Motor neuron (in vitro differentiated cells): ENCODE measurements around the gene MYO15B. TPM values are rescaled to one million over a fixed set of nuclear protein-coding genes. Genes with fewer than 3 reads are reported as not detected.

ENCODE experiments used
- ATAC-seq, 8 experiments: fragments of 200-7000 bp; cut with Tn5 transposase; replicated peaks in 6 of 8; 2 replicates each; pipeline ENCODE4 v1.8.0; 2021; ENCODE audit warnings: mild to moderate bottlenecking in 8 of 8, moderate library complexity in 8 of 8
- H3K27ac ChIP-seq, 2 donors: fragments of 250-450 bp; sonication (Bioruptor Pico); 2 replicates each; pipeline ENCODE4 v1.9.0; 2021; ENCODE audit warnings: antibody characterized with exemption in 2 of 2, mild to moderate bottlenecking in 2 of 2, moderate library complexity in 1 of 2
- H3K4me1 ChIP-seq, 2 donors: fragments of 250-450 bp; sonication (Bioruptor Pico); replicated peaks in 1 of 2; 2 replicates each; pipeline ENCODE4 v1.6.1; 2021; ENCODE audit warnings: antibody characterized with exemption in 2 of 2, mild to moderate bottlenecking in 2 of 2, moderate library complexity in 1 of 2
- H3K4me3 ChIP-seq, 5 donors: fragments of 250-450 bp; sonication (Bioruptor Pico); 2 replicates each; pipeline ENCODE4 v1.9.0; 2021; ENCODE audit warnings: antibody characterized with exemption in 5 of 5, mild to moderate bottlenecking in 5 of 5, moderate library complexity in 4 of 5
- WGBS, 10 experiments: fragments of 450-650 bp; shearing (Covaris generic); methylation state at CpG; one replicate each; pipeline ENCODE4 v1.0.0; 2022; 5-methylcytosine and 5-hydroxymethylcytosine counted together
- in situ Hi-C, 9 experiments: fragments of 400-800 bp; cut with MboI; loops; one replicate each; pipeline ENCODE4 v1.15.0; 2021; ENCODE audit warnings: low sequenced_read_pairs in 9 of 9, low pct_unique_long_range_greater_than_20kb in 2 of 9; ENCODE audit not compliant: unreplicated experiment in 9 of 9
- total RNA-seq, 8 experiments: library from RNA; unstranded; fragments of 300-600 nt; gene quantifications; 2 replicates each; pipeline versions ENCODE4 v1.2.3 to v1.2.4, GENCODE V29; 2022

MYO15B gene
- total RNA-seq, 8 experiments from 2014 or later, result 2.9 to 31.5 (median 4.5) TPM

GRCh38 chr17:75617675-75618074 lies 30.1 kb downstream of the MYO15B start:
- Histone ChIP-seq H3K4me1 (peaks cover 8 to 15% of the 10 kb centered on the region in 2 donors), H3K27ac (no peak overlapping the region), H3K4me3 (no peak overlapping the region)
- in situ Hi-C loops, result no loop called here
- ATAC-seq, result no peak
- WGBS, 10 experiments, result 70 to 100% methylated on average over 1 to 2 of the region's 11 CpGs; no CpG with 5 or more reads in 8 of the 10 experiments

DNA sequence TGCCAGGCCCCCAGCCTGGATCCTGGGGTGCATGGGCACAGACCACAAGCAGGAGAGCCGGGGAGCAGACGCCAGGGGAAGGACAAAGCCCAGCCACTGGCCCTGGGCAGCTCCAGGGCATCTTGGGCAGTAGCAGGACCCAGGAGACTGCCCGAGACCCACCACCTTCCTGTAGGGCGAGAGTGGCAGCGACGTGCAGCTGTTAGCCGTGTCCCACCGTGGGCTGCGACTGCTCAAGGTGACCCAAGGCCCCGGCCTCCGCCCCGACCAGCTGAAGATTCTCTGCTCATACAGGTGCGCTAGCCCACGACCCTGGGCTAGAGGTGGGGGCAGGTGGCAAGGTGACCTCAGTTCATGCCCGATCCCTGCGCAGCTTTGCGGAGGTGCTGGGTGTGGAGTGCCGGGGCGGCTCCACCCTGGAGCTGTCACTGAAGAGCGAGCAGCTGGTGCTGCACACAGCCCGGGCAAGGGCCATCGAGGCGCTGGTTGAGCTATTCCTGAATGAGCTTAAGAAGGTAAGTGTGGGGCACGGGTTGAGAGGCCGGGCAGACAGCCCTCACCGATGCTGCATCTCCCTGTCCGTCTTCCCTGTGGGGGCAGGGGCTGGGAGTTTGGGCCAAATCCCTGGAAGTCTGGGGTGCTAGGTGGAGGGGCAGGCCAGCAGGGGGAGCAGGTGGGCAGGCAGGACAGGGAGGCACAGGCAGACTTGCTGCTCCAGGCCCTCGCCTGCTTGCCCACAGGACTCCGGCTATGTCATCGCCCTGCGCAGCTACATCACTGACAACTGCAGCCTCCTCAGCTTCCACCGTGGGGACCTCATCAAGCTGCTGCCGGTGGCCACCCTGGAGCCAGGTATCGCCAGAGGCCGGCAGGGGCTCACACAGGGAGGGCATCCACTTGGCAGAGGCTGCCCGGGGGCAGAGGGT lies 32.2 kb downstream of the MYO15B start:
- WGBS, 10 experiments, result 63 to 82% (median 69%) methylated on average over 5 to 9 of the region's 36 CpGs; no CpG with 5 or more reads in 7 of the 10 experiments
- H3K4me3 ChIP-seq, result no peak overlapping the region
- no peak overlapping the region for H3K27ac ChIP-seq
- H3K4me1 ChIP-seq, result peaks cover 11 to 15% of the 10 kb centered on the region in 2 donors
- peak; percentile 26 to 69 (median 46) for ATAC-seq
- in situ Hi-C loops, result no loop called here

DNA sequence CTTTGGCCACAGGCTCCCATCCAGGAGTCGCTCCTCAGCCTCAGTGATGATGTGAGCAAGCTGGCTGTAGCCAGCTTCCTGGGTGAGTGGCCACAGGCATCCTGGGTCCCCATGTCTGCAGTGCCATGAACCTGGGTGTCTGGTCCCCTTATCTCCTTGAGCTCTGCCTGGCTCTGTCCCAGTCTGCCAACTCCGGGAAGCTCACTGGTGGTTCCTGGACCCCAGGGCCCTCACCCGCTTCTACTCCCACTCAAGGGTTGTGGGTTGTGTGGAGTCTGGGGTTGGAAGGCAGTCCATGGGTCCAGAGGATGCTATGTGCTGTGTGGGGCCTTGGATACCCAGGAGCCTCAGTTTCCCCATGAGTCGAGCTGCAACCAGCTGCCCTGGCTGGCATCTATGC lies 33.9 kb downstream of the MYO15B start:
- H3K4me3 ChIP-seq, result no peak overlapping the region
- no peak for ATAC-seq
- in situ Hi-C loops, result no loop called here
- peaks cover 11 to 15% of the 10 kb centered on the region in 2 donors for H3K4me1 ChIP-seq
- H3K27ac ChIP-seq, result no peak overlapping the region
- 90 to 100% methylated on average over 2 of the region's 4 CpGs; no CpG with 5 or more reads in 8 of the 10 experiments for WGBS, 10 experiments

DNA sequence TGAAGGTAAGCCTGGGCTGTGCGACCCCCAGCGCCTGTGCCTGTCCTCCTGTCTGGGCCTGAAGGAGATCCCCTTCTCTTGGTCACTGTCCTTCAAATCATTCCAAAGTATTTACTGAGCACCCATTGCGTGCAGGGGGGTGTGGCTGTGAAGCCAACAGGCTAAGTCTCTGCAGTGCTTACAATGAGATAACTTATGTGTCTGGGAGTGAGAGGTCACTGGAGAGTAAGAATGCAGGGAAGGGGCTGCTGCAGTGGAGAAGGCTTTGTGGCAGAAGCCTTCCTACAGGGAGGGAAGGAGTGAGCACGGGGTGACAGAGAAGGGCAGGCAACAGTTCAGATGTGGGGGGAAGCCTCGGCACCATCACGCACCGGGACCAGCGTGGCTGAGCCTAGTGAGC lies 34.5 kb downstream of the MYO15B start:
- peaks cover 11 to 15% of the 10 kb centered on the region in 2 donors for H3K4me1 ChIP-seq
- peak in 5 of 8 experiments; percentile 46 to 78 (median 61) for ATAC-seq
- in situ Hi-C loops, result no loop called here
- no peak overlapping the region for H3K4me3 ChIP-seq
- no peak overlapping the region for H3K27ac ChIP-seq
- WGBS, 10 experiments, result 29 to 100% (median 55%) methylated on average over 1 to 4 of the region's 8 CpGs; no CpG with 5 or more reads in 4 of the 10 experiments

GRCh38 chr17:75622771-75623273 lies 35.2 kb downstream of the MYO15B start:
- ATAC-seq, result no peak
- H3K4me1 ChIP-seq, result peaks cover 11 to 15% of the 10 kb centered on the region in 2 donors
- 79 to 100% (median 93%) methylated on average over 2 to 10 of the region's 15 CpGs; no CpG with 5 or more reads in 4 of the 10 experiments for WGBS, 10 experiments
- in situ Hi-C loops, result no loop called here
- H3K27ac ChIP-seq, result no peak overlapping the region
- H3K4me3 ChIP-seq, result no peak overlapping the region

DNA sequence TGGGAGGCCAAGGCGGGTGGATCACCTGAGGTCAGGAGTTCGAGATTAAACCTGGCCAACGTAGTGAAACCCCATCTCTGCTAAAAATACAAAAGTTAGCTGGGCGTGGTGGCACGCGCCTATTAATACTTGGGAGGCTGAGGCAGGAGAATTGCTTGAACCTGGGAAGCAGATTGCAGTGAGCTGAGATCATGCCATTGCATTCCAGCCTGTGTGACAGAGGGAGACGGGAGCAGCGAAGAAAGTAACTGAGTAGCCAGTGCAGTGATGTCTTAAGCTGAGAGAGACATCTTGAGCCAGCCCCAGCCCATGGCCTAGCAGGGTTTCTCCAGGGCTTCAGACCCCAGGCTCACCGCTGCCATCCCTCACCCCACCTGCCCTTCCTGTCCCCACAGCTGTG lies 35.8 kb downstream of the MYO15B start:
- no peak for ATAC-seq
- in situ Hi-C loops, result no loop called here
- no peak overlapping the region for H3K27ac ChIP-seq
- H3K4me3 ChIP-seq, result no peak overlapping the region
- H3K4me1 ChIP-seq, result peaks cover 11 to 15% of the 10 kb centered on the region in 2 donors
- 65 to 95% (median 80%) methylated on average over 2 to 7 of the region's 9 CpGs; no CpG with 5 or more reads in 5 of the 10 experiments for WGBS, 10 experiments

GRCh38 chr17:75624021-75624420 lies 36.4 kb downstream of the MYO15B start:
- H3K4me3 ChIP-seq, result no peak overlapping the region
- no peak for ATAC-seq
- in situ Hi-C loops, result no loop called here
- H3K4me1 ChIP-seq, result peaks cover 11 to 15% of the 10 kb centered on the region in 2 donors
- no peak overlapping the region for H3K27ac ChIP-seq
- WGBS, 10 experiments, result 67% methylated on average over 7 of the region's 12 CpGs; no CpG with 5 or more reads in 9 of the 10 experiments

GRCh38 chr17:75624714-75625345 lies 37.2 kb downstream of the MYO15B start:
- in situ Hi-C loops, result no loop called here
- ATAC-seq, result no peak
- no peak overlapping the region for H3K4me3 ChIP-seq
- peaks cover 11 to 15% of the 10 kb centered on the region in 2 donors for H3K4me1 ChIP-seq
- WGBS, 10 experiments, result 71 to 90% (median 74%) methylated on average over 1 to 3 of the region's 23 CpGs; no CpG with 5 or more reads in 7 of the 10 experiments
- H3K27ac ChIP-seq, result no peak overlapping the region

DNA sequence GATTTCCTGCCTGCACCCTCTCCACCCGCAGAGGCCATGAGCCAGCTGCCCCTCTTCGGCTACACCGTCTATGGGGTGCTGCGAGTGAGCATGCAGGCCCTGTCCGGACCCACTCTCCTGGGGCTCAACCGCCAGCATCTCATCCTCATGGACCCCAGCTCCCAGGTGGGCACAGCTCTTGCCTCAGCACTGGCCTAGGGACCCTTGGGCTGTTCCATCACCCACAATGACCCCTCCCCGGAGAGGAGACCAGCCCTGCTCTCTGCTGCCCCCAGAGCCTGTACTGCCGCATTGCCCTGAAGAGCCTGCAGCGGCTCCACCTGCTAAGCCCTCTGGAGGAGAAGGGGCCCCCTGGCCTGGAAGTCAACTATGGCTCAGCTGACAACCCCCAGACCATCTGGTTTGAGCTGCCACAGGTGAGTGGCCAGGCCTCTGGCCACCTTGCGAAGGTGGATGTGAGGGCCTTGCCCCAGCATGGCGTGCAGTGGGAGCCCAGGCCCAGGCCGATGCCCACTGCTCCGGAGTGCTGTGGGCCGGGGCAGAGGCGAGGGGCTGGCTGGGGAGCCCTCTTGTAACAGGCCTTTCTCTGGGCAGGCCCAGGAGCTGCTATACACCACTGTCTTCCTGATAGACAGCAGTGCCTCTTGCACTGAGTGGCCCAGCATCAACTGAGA lies 38.4 kb downstream of the MYO15B start:
- in situ Hi-C loops, result no loop called here

DNA sequence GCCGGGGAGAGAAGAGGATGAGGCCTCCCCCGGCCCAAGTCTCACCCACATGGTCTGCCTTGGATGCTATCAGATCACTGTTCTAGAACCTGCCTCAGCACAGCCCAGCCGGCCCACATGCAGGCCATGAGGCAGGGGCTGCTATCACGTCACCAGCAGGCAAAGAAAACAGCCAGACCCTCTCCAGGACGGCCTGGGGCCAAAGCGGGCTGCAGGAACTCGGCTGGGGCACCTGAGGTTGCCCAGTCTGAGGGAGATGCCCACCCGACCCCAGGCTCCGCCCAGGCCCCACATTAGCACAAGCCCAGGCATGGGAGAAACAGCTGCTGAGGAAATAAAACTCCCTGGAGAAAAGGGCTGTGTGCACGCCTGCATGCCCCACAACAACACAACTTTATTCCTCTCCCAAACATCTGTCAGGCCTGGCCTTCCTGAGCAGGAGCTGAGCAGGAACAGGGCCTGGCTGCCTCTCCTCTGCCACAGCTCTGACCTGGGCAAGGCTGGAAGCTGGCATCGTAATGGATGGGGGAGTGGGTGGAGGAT lies 39.0 kb downstream of the MYO15B start:
- in situ Hi-C loops, result no loop called here

More for the DNA sequence above, 38.4 kb downstream of the MYO15B start:
- 0 to 40% methylated on average over 1 of the region's 15 CpGs; no CpG with 5 or more reads in 8 of the 10 experiments for WGBS, 10 experiments
- peak; percentile 26 to 83 (median 53) for ATAC-seq
- H3K4me3 ChIP-seq, result no peak overlapping the region
- no peak overlapping the region for H3K27ac ChIP-seq
- H3K4me1 ChIP-seq, result peaks cover 11 to 15% of the 10 kb centered on the region in 2 donors

GRCh38 chr17:75627094-75627493 lies 39.5 kb downstream of the MYO15B start:
- Histone ChIP-seq H3K4me1 (peaks cover 6 to 8% of the 10 kb centered on the region in 2 donors), H3K27ac (no peak overlapping the region), H3K4me3 (no peak overlapping the region)
- in situ Hi-C loops, result no loop called here
- ATAC-seq, result no peak
- WGBS, 10 experiments, result 81 to 100% (median 90%) methylated on average over 3 to 6 of the region's 10 CpGs; no CpG with 5 or more reads in 6 of the 10 experiments

More for the DNA sequence above, 39.0 kb downstream of the MYO15B start:
- Histone ChIP-seq H3K4me1 (peaks cover 11% of the 10 kb centered on the region in 2 donors), H3K27ac (no peak overlapping the region), H3K4me3 (no peak overlapping the region)
- WGBS, 10 experiments, result 62 to 100% (median 80%) methylated on average over 1 to 2 of the region's 11 CpGs; no CpG with 5 or more reads in 6 of the 10 experiments
- ATAC-seq, result peak in 2 of 8 experiments; percentile 6 to 27

DNA sequence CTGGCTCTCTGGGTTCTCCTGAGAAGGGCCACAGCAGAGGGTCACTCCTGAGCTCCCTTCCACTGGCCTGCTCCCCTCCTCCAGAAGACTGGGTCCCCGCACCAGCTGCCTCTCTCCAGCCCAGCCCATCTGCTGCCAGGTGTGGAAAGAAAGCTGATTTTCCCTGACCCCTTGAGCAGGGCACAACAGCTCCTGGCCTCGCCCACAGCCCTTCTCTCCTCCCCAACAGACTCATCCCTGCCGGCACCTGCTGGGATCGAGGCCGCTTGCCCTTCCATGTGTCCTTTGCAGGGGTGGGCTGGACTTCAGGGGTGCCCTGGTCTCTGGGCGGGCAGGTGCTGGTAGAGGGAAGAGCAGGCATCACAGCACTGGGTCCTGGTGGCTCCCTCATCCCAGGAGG lies 40.8 kb downstream of the MYO15B start:
- in situ Hi-C loops, result no loop called here
- Histone ChIP-seq H3K4me3 (no peak overlapping the region), H3K4me1 (peaks cover 5 to 7% of the 10 kb centered on the region in 2 donors), H3K27ac (no peak overlapping the region)
- no peak for ATAC-seq
- 80 to 100% methylated on average over 1 of the region's 6 CpGs; no CpG with 5 or more reads in 8 of the 10 experiments for WGBS, 10 experiments
